ENCODE data around the gene F2RL3. TPM values are rescaled to one million over a fixed set of nuclear protein-coding genes. Genes with fewer than 3 reads are reported as not detected.

F2RL3 gene
- total RNA-seq, 1 donor from 2014 or later = not detected

DNA sequence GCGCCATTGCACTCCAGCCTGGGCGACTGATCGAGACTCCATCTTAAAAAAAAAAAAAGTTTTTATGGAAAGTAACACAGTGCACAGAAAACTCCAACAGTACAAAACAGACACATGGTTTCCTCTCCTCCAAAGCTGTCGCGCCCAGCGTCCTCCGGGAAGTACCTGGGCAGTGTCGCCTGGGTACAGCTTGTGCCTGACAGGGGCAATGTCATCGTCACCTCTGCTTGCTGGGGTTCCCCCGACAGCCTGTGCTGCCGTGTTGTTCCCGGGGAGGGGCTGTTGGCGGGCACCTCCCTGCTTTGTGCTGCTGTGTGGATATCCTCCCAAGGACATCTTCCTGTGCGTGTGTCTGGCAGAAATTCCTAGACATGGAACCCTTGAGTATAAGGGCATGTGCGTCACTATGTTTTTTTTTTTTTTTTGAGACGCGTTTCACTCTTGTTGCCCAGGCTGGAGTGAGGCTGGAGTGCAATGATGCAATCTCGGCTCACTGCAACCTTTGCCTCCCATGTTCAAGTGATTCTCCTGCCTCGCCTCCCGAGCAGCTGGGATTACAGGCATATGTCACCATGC lies 2.4 kb upstream of the F2RL3 start:
- H3K4me3 Mint-ChIP-seq = no peak overlapping the region
- H3K27me3 Mint-ChIP-seq = no peaks in the 10 kb centered on the region
- H3K4me1 Mint-ChIP-seq (ENCODE audit: unreplicated experiment) = no peaks in the 10 kb centered on the region
- DNase-seq (ENCODE audit: extremely low spot score, unreplicated experiment) = no peak
- H3K27ac Mint-ChIP-seq = no peak overlapping the region
- peaks cover 8% of the 10 kb centered on the region for H3K9me3 Mint-ChIP-seq
- TF ChIP-seq, protein P1, sequence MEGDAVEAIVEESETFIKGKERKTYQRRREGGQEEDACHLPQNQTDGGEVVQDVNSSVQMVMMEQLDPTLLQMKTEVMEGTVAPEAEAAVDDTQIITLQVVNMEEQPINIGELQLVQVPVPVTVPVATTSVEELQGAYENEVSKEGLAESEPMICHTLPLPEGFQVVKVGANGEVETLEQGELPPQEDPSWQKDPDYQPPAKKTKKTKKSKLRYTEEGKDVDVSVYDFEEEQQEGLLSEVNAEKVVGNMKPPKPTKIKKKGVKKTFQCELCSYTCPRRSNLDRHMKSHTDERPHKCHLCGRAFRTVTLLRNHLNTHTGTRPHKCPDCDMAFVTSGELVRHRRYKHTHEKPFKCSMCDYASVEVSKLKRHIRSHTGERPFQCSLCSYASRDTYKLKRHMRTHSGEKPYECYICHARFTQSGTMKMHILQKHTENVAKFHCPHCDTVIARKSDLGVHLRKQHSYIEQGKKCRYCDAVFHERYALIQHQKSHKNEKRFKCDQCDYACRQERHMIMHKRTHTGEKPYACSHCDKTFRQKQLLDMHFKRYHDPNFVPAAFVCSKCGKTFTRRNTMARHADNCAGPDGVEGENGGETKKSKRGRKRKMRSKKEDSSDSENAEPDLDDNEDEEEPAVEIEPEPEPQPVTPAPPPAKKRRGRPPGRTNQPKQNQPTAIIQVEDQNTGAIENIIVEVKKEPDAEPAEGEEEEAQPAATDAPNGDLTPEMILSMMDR (conservative IDR thresholded peaks at IDR 0.05) = no peak
- H3K36me3 Mint-ChIP-seq = peaks cover 6% of the 10 kb centered on the region

- Mint-ChIP-seq H3K9me3 (no peaks in the 10 kb centered on the region), H3K4me3 (no peak overlapping the region), H3K27ac (no peak overlapping the region), H3K4me1 (ENCODE audit: unreplicated experiment) (no peaks in the 10 kb centered on the region), H3K27me3 (no peaks in the 10 kb centered on the region), H3K36me3 (no peaks in the 10 kb centered on the region)
- no peak for DNase-seq (ENCODE audit: extremely low spot score, unreplicated experiment)
- TF ChIP-seq, protein P1 (conservative IDR thresholded peaks at IDR 0.05) = no peak
Observed at GRCh38 chr19:16887353-16888265, 1.2 kb upstream of the F2RL3 start.

- H3K27me3 Mint-ChIP-seq = peaks cover under 1% of the 10 kb centered on the region
- H3K27ac Mint-ChIP-seq = no peak overlapping the region
- no peaks in the 10 kb centered on the region for H3K9me3 Mint-ChIP-seq
- no peaks in the 10 kb centered on the region for H3K36me3 Mint-ChIP-seq
- H3K4me1 Mint-ChIP-seq (ENCODE audit: unreplicated experiment) = no peaks in the 10 kb centered on the region
- no peak overlapping the region for H3K4me3 Mint-ChIP-seq
- TF ChIP-seq, protein P1 (conservative IDR thresholded peaks at IDR 0.05) = no peak
- no peak for DNase-seq (ENCODE audit: extremely low spot score, unreplicated experiment)
Observed at GRCh38 chr19:16889366-16889882, 625 bp downstream of the F2RL3 start.

DNA sequence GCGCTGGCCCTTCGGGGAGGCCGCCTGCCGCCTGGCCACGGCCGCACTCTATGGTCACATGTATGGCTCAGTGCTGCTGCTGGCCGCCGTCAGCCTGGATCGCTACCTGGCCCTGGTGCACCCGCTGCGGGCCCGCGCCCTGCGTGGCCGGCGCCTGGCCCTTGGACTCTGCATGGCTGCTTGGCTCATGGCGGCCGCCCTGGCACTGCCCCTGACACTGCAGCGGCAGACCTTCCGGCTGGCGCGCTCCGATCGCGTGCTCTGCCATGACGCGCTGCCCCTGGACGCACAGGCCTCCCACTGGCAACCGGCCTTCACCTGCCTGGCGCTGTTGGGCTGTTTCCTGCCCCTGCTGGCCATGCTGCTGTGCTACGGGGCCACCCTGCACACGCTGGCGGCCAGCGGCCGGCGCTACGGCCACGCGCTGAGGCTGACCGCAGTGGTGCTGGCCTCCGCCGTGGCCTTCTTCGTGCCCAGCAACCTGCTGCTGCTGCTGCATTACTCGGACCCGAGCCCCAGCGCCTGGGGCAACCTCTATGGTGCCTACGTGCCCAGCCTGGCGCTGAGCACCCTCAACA lies 1.2 kb downstream of the F2RL3 start:
- Mint-ChIP-seq H3K36me3 (no peaks in the 10 kb centered on the region), H3K9me3 (no peaks in the 10 kb centered on the region), H3K27me3 (peaks cover 5% of the 10 kb centered on the region), H3K4me3 (no peak overlapping the region), H3K27ac (no peak overlapping the region), H3K4me1 (ENCODE audit: unreplicated experiment) (no peaks in the 10 kb centered on the region)
- DNase-seq (ENCODE audit: extremely low spot score, unreplicated experiment) = no peak
- TF ChIP-seq, protein P1 (conservative IDR thresholded peaks at IDR 0.05) = no peak

GRCh38 chr19:16890461-16891184 lies 1.8 kb downstream of the F2RL3 start:
- no peak overlapping the region for H3K4me3 Mint-ChIP-seq
- TF ChIP-seq, protein P1 (conservative IDR thresholded peaks at IDR 0.05) = no peak
- peaks cover 10% of the 10 kb centered on the region for H3K27me3 Mint-ChIP-seq
- no peaks in the 10 kb centered on the region for H3K4me1 Mint-ChIP-seq (ENCODE audit: unreplicated experiment)
- DNase-seq (ENCODE audit: extremely low spot score, unreplicated experiment) = no peak
- H3K27ac Mint-ChIP-seq = no peak overlapping the region
- H3K36me3 Mint-ChIP-seq = no peaks in the 10 kb centered on the region
- H3K9me3 Mint-ChIP-seq = no peaks in the 10 kb centered on the region

Measured in type B pancreatic cell (in vitro differentiated cells).